HepG2 (cell line): ENCODE measurements around the gene PARD3. TPM values are rescaled to one million over a fixed set of nuclear protein-coding genes. Genes with fewer than 3 reads are reported as not detected.
A peak's percentile ranks its signal among the peaks of the same experiment; 100 is the strongest.

Experiments
- ATF1 ChIP-seq: IDR thresholded peaks from 2 replicates; pipeline ENCODE4 v1.6.1; 2016; ENCODE audit warnings: mild to moderate bottlenecking, control low read depth
- BORCS8-MEF2B ChIP-seq: sonication (generic); formaldehyde crosslinking; IDR thresholded peaks from 2 replicates; pipeline ENCODE4 v1.8.0; 2022; ENCODE audit warnings: mild to moderate bottlenecking, missing genetic modification reagents
- HIVEP1 ChIP-seq: sonication (generic); formaldehyde crosslinking; IDR thresholded peaks from 2 replicates; pipeline ENCODE4 v1.4.0; 2020; ENCODE audit warnings: mild to moderate bottlenecking, missing genetic modification reagents
- HNRNPH1 ChIP-seq: fragments of 200-400 bp; formaldehyde crosslinking; optimal IDR thresholded peaks from 2 replicates; pipeline ENCODE3; 2017; ENCODE audit warnings: mild to moderate bottlenecking, low read depth, low read length
- HOXA9 ChIP-seq: sonication (generic); formaldehyde crosslinking; IDR thresholded peaks from 2 replicates; pipeline ENCODE4 v1.8.1; 2022; ENCODE audit warnings: missing genetic modification reagents, mild to moderate bottlenecking, moderate library complexity, borderline replicate concordance
- PPARG ChIP-seq: conservative IDR thresholded peaks from 2 replicates; pipeline ENCODE4 v1.6.1; 2016; ENCODE audit warnings: missing biosample characterization, missing genetic modification reagents
- RBM39 ChIP-seq: fragments of 200-400 bp; formaldehyde crosslinking; IDR thresholded peaks from one replicate; pipeline ENCODE4 v1.6.1; 2018; ENCODE audit warnings: antibody characterized with exemption, mild to moderate bottlenecking, low read depth, low read length; ENCODE audit not compliant: poor library complexity, severe bottlenecking
- RNF219 ChIP-seq: sonication (generic); formaldehyde crosslinking; IDR thresholded peaks from 2 replicates; pipeline ENCODE4 v1.5.0; 2020; ENCODE audit warnings: mild to moderate bottlenecking, missing genetic modification reagents
- SPEN ChIP-seq: sonication (generic); formaldehyde crosslinking; IDR thresholded peaks from 2 replicates; pipeline ENCODE4 v1.5.1; 2020; ENCODE audit warnings: low read depth, mild to moderate bottlenecking, missing genetic modification reagents
- WIZ ChIP-seq: sonication (generic); formaldehyde crosslinking; IDR thresholded peaks from 2 replicates; pipeline ENCODE4 v1.5.1; 2020; ENCODE audit warnings: mild to moderate bottlenecking, missing genetic modification reagents
- ZBTB20 ChIP-seq: sonication (generic); formaldehyde crosslinking; IDR thresholded peaks from 2 replicates; pipeline ENCODE4 v1.8.1; 2023; ENCODE audit warnings: missing genetic modification reagents, low read depth, mild to moderate bottlenecking, borderline replicate concordance
- ZFP36L2 ChIP-seq: sonication (generic); formaldehyde crosslinking; IDR thresholded peaks from 2 replicates; pipeline ENCODE4 v1.4.0; 2020; ENCODE audit warnings: missing genetic modification reagents
- ZMYM4 ChIP-seq: sonication (generic); formaldehyde crosslinking; IDR thresholded peaks from 2 replicates; pipeline ENCODE4 v1.8.1; 2023; ENCODE audit warnings: mild to moderate bottlenecking, missing genetic modification reagents
- polyA plus RNA-seq, 8 experiments: library from polyadenylated mRNA; depleted of rRNA in 3 of 8; stranded (reverse) in 7 of 8; unstranded in 1 of 8; fragments of >200 nt; fragmentation: Illumina TruSeq in 4 of 8; extraction: Trizol in 4 of 8; gene quantifications; 2 replicates each; pipeline versions ENCODE4 v1.2.1 to v1.2.3, GENCODE V29; 2011 to 2016; ENCODE audit warnings: low read depth in 4 of 8, missing spikeins in 1 of 8, mixed read lengths in 1 of 8; ENCODE audit not compliant: insufficient read depth in 1 of 8
- total RNA-seq, 5 experiments: library from RNA; depleted of rRNA; stranded (reverse); fragments of >200 nt; fragmentation: Illumina TruSeq; extraction: Trizol; gene quantifications; 2 replicates each; pipeline ENCODE4 v1.2.3, GENCODE V29; 2016; ENCODE audit warnings: low read depth in 1 of 5
- TF ChIP-seq, protein P1 (sequence below): sonication (generic); formaldehyde crosslinking; conservative IDR thresholded peaks from 2 replicates; pipeline ENCODE4 v1.4.0; 2020; ENCODE audit warnings: mild to moderate bottlenecking, missing genetic modification reagents, moderate library complexity
- TF ChIP-seq, protein P2 (sequence below): sonication (generic); formaldehyde crosslinking; IDR thresholded peaks from 2 replicates; pipeline ENCODE4 v1.8.1; 2023; ENCODE audit warnings: mild to moderate bottlenecking, missing genetic modification reagents
- TF ChIP-seq, protein P3 (sequence below): sonication (generic); formaldehyde crosslinking; IDR thresholded peaks from 2 replicates; pipeline ENCODE4 v1.4.0; 2020; ENCODE audit warnings: missing genetic modification reagents

Gene PARD3
- total and polyA plus RNA-seq, 2 of the 13 experiments (the other 11 are each of a cell fraction or from before 2014, with no cell fraction given) = 40.9 to 60.0 TPM

- TF ChIP-seq RNF219 = no peak
- peak; percentile 91 for TF ChIP-seq PPARG (CRISPR knock-in tag)
- TF ChIP-seq ZBTB20 = peak; percentile 98; the same call in 1 of the 2 replicates
- TF ChIP-seq BORCS8-MEF2B (CRISPR knock-in tag) = 0 out of 2 replicates have a peak, but pooled peaks have one; percentile 24
- TF ChIP-seq WIZ (CRISPR knock-in tag) = 0 out of 2 replicates have a peak, but pooled peaks have one; percentile 40
- TF ChIP-seq HIVEP1 (CRISPR knock-in tag) = no peak
- peak; percentile 83 for TF ChIP-seq ATF1 (CRISPR knock-in tag)
- no peak for TF ChIP-seq HNRNPH1
- no peak for TF ChIP-seq HOXA9
- TF ChIP-seq, protein P1, sequence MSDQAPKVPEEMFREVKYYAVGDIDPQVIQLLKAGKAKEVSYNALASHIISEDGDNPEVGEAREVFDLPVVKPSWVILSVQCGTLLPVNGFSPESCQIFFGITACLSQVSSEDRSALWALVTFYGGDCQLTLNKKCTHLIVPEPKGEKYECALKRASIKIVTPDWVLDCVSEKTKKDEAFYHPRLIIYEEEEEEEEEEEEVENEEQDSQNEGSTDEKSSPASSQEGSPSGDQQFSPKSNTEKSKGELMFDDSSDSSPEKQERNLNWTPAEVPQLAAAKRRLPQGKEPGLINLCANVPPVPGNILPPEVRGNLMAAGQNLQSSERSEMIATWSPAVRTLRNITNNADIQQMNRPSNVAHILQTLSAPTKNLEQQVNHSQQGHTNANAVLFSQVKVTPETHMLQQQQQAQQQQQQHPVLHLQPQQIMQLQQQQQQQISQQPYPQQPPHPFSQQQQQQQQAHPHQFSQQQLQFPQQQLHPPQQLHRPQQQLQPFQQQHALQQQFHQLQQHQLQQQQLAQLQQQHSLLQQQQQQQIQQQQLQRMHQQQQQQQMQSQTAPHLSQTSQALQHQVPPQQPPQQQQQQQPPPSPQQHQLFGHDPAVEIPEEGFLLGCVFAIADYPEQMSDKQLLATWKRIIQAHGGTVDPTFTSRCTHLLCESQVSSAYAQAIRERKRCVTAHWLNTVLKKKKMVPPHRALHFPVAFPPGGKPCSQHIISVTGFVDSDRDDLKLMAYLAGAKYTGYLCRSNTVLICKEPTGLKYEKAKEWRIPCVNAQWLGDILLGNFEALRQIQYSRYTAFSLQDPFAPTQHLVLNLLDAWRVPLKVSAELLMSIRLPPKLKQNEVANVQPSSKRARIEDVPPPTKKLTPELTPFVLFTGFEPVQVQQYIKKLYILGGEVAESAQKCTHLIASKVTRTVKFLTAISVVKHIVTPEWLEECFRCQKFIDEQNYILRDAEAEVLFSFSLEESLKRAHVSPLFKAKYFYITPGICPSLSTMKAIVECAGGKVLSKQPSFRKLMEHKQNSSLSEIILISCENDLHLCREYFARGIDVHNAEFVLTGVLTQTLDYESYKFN (CRISPR knock-in tag) = peak; percentile 95
- TF ChIP-seq SPEN (CRISPR knock-in tag) = no peak
- TF ChIP-seq ZFP36L2 (CRISPR knock-in tag) = no peak
- TF ChIP-seq, protein P2, sequence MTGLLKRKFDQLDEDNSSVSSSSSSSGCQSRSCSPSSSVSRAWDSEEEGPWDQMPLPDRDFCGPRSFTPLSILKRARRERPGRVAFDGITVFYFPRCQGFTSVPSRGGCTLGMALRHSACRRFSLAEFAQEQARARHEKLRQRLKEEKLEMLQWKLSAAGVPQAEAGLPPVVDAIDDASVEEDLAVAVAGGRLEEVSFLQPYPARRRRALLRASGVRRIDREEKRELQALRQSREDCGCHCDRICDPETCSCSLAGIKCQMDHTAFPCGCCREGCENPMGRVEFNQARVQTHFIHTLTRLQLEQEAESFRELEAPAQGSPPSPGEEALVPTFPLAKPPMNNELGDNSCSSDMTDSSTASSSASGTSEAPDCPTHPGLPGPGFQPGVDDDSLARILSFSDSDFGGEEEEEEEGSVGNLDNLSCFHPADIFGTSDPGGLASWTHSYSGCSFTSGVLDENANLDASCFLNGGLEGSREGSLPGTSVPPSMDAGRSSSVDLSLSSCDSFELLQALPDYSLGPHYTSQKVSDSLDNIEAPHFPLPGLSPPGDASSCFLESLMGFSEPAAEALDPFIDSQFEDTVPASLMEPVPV (CRISPR knock-in tag) = peak; percentile 62; the same call in 1 of the 2 replicates
- TF ChIP-seq, protein P3, sequence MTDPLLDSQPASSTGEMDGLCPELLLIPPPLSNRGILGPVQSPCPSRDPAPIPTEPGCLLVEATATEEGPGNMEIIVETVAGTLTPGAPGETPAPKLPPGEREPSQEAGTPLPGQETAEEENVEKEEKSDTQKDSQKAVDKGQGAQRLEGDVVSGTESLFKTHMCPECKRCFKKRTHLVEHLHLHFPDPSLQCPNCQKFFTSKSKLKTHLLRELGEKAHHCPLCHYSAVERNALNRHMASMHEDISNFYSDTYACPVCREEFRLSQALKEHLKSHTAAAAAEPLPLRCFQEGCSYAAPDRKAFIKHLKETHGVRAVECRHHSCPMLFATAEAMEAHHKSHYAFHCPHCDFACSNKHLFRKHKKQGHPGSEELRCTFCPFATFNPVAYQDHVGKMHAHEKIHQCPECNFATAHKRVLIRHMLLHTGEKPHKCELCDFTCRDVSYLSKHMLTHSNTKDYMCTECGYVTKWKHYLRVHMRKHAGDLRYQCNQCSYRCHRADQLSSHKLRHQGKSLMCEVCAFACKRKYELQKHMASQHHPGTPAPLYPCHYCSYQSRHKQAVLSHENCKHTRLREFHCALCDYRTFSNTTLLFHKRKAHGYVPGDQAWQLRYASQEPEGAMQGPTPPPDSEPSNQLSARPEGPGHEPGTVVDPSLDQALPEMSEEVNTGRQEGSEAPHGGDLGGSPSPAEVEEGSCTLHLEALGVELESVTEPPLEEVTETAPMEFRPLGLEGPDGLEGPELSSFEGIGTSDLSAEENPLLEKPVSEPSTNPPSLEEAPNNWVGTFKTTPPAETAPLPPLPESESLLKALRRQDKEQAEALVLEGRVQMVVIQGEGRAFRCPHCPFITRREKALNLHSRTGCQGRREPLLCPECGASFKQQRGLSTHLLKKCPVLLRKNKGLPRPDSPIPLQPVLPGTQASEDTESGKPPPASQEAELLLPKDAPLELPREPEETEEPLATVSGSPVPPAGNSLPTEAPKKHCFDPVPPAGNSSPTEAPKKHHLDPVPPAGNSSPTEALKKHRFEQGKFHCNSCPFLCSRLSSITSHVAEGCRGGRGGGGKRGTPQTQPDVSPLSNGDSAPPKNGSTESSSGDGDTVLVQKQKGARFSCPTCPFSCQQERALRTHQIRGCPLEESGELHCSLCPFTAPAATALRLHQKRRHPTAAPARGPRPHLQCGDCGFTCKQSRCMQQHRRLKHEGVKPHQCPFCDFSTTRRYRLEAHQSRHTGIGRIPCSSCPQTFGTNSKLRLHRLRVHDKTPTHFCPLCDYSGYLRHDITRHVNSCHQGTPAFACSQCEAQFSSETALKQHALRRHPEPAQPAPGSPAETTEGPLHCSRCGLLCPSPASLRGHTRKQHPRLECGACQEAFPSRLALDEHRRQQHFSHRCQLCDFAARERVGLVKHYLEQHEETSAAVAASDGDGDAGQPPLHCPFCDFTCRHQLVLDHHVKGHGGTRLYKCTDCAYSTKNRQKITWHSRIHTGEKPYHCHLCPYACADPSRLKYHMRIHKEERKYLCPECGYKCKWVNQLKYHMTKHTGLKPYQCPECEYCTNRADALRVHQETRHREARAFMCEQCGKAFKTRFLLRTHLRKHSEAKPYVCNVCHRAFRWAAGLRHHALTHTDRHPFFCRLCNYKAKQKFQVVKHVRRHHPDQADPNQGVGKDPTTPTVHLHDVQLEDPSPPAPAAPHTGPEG (CRISPR knock-in tag) = no peak
- TF ChIP-seq ZMYM4 (CRISPR knock-in tag) = peak; percentile 81; the same call in 1 of the 2 replicates
- TF ChIP-seq RBM39 = no peak
These were observed 601.8 kb downstream of the PARD3 start (continued) for GRCh38 chr10:34213193-34213804.
